Measurements from ENCODE around the gene SAMD14. TPM values are rescaled to one million over a fixed set of nuclear protein-coding genes. Genes with fewer than 3 reads are reported as not detected.

The SAMD14 gene
- total and polyA plus RNA-seq, 10 of the 15 experiments (the other 5 are each of a cell fraction or from before 2014, with no cell fraction given) = 0.06 to 1.7 (median 0.25) TPM; not detected in 3

DNA sequence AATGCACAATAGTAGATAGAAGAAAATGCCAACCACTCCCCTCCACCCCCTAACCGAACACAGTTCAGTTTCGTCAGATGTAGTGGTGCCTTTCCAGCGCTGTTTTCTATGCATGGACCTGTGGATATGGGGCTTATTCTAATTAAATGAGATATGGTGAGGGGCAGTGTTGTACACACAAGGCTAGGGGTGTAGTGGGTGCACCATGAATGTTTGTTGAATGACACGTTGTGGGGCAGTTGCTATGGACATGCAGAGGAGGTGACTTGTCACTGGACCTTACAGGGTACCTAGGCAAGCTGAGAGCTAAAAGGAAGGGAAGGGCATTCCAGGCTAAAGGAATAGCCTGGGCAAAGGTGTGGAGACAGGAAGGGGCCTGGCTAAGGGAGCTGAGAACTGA is 31.4 kb downstream of the SAMD14 start:
- H3K36me3 ChIP-seq (ENCODE audit: control insufficient read depth in 2 of 2, insufficient read depth in 2 of 2, low read length in 1 of 2) = no peaks in the 10 kb centered on the region
- no peaks in the 10 kb centered on the region for H3K9me3 ChIP-seq (replicated peaks; ENCODE audit: control insufficient read depth, insufficient read depth, low read length)
- H4K20me1 ChIP-seq (ENCODE audit: control insufficient read depth, insufficient read depth) = no peaks in the 10 kb centered on the region
- H3K4me3 ChIP-seq = no peak overlapping the region
- no peak overlapping the region for H3K27ac ChIP-seq (ENCODE audit: control insufficient read depth, insufficient read depth)
- H3K4me1 ChIP-seq (ENCODE audit: control insufficient read depth, insufficient read depth, low read length) = peaks cover 17% of the 10 kb centered on the region
- ChIA-PET RAD21 (ENCODE audit: unreplicated experiment) (no interaction called here), CTCF (interaction anchor here (1.2 to 3.4 kb wide), 4 partner anchors 11 to 80 kb away, joined by 3 to 13 read pairs (median 5); no protein-coding TSS in a partner anchor), POLR2A (no interaction called here), SMC1A (ENCODE audit: uncharacterized antibody, unreplicated experiment) (interaction anchor here (1.0 kb wide), 1 partner anchor 98 kb away, joined by 3 read pairs; no protein-coding TSS in a partner anchor)
- no peak overlapping the region for H3K4me2 ChIP-seq (ENCODE audit: control insufficient read depth, insufficient read depth)
- no peaks in the 10 kb centered on the region for H3K79me2 ChIP-seq (ENCODE audit: control insufficient read depth, insufficient read depth, low read length)
- no TSS peak for BruUV-seq (replicated peaks)
- no peak for ATAC-seq
- FAIRE-seq = no peak
- in situ Hi-C loops (cut with MboI) (no loop called here), intact Hi-C loops (cut with micrococcal nuclease; ENCODE audit: unreplicated experiment) (loop anchor here (5.0 kb wide), 1 partner anchor 49 kb away; no protein-coding TSS in a partner anchor)
- no peak overlapping the region for H3K9ac ChIP-seq (ENCODE audit: control insufficient read depth, insufficient read depth, low read length)
- 62% methylated on average over 4 of the region's 4 CpGs for WGBS (ENCODE audit: insufficient coverage, insufficient replicate concordance, low lambda C conversion rate, missing lambda C conversion rate)
- TF ChIP-seq POLR2AphosphoS2 (IDR thresholded peaks at IDR 0.05; ENCODE audit: low read depth, low read length) (no peak), SRF (IDR thresholded peaks at IDR 0.05; ENCODE audit: low read depth in 2 of 2, low read length in 2 of 2) (no peak), TAF1 (IDR thresholded peaks at IDR 0.05; ENCODE audit: borderline replicate concordance, low read depth, low read length) (no peak), ZBED1 (IDR thresholded peaks at IDR 0.05; ENCODE audit: borderline replicate concordance) (no peak), STAT3 (IDR thresholded peaks at IDR 0.05; ENCODE audit: low read depth, low read length) (no peak), ZNF622 (IDR thresholded peaks at IDR 0.05) (no peak), ZNF274 (IDR thresholded peaks at IDR 0.05; ENCODE audit: insufficient read depth, insufficient read length) (no peak), BMI1 (IDR thresholded peaks at IDR 0.05; ENCODE audit: borderline replicate concordance) (no peak), HSF1 (IDR thresholded peaks at IDR 0.05; ENCODE audit: low read depth, low read length) (no peak), SP1 (IDR thresholded peaks at IDR 0.05; ENCODE audit: low read depth, low read length) (no peak), CHD1 (IDR thresholded peaks at IDR 0.05; ENCODE audit: low read depth, low read length) (no peak), SMAD5 (IDR thresholded peaks at IDR 0.05; ENCODE audit: low read depth) (no peak), EED (IDR thresholded peaks at IDR 0.05; ENCODE audit: low read depth) (no peak), ATF2 (IDR thresholded peaks at IDR 0.05; ENCODE audit: low read length) (no peak), MYB (IDR thresholded peaks at IDR 0.05; ENCODE audit: borderline replicate concordance, low read depth, low read length) (no peak), JUNB (IDR thresholded peaks at IDR 0.05) (no peak), ZBTB33 (IDR thresholded peaks at IDR 0.05) (no peak), ESRRA (IDR thresholded peaks at IDR 0.05; ENCODE audit: low read length) (no peak)
- TF ChIP-seq, protein P1, sequence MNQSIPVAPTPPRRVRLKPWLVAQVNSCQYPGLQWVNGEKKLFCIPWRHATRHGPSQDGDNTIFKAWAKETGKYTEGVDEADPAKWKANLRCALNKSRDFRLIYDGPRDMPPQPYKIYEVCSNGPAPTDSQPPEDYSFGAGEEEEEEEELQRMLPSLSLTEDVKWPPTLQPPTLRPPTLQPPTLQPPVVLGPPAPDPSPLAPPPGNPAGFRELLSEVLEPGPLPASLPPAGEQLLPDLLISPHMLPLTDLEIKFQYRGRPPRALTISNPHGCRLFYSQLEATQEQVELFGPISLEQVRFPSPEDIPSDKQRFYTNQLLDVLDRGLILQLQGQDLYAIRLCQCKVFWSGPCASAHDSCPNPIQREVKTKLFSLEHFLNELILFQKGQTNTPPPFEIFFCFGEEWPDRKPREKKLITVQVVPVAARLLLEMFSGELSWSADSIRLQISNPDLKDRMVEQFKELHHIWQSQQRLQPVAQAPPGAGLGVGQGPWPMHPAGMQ (IDR thresholded peaks at IDR 0.05; ENCODE audit: borderline replicate concordance) = no peak
- TF ChIP-seq, protein P2, sequence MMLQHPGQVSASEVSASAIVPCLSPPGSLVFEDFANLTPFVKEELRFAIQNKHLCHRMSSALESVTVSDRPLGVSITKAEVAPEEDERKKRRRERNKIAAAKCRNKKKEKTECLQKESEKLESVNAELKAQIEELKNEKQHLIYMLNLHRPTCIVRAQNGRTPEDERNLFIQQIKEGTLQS (IDR thresholded peaks at IDR 0.05; ENCODE audit: borderline replicate concordance, extremely low read depth, low read depth, low read length) = no peak
- no peak for DNase-seq (ENCODE audit: low read depth, low spot score)
- no peak overlapping the region for H2AFZ ChIP-seq (ENCODE audit: control insufficient read depth, low read depth, low read length)
- no peaks in the 10 kb centered on the region for H3K27me3 ChIP-seq (replicated peaks in 1 of 2; ENCODE audit: control insufficient read depth in 2 of 2, insufficient read depth in 2 of 2, low read length in 1 of 2)

Data from GM12878 (cell line).